Omental fat pad (tissue), 4 donors: ENCODE data around the gene CCDC107. TPM values are rescaled to one million over a fixed set of nuclear protein-coding genes. Genes with fewer than 3 reads are reported as not detected.

ENCODE experiments used
- ATAC-seq: fragments of 150-250 bp; one replicate; pipeline ENCODE4 v1.9.1; 2016; ENCODE audit warnings: mild to moderate bottlenecking, moderate library complexity; ENCODE audit not compliant: low FRiP score
- DNase-seq: peaks from one replicate; pipeline ENCODE4 v3.0.0-alpha.2; 2019; ENCODE audit warnings: low spot score
- total RNA-seq, 4 donors: library from RNA; depleted of rRNA; stranded (reverse); fragments of >200 nt; gene quantifications; one replicate each; pipeline ENCODE4 v1.1.0, GENCODE V29; 2016
- TF ChIP-seq, protein P1 (sequence below), 3 donors: fragments of 450-650 bp; IDR thresholded peaks; one replicate each; pipeline ENCODE4 v1.5.1; 2016 to 2017; ENCODE audit warnings: antibody characterized with exemption in 3 of 3, mild to moderate bottlenecking in 3 of 3, moderate library complexity in 2 of 3

CCDC107 gene
- total RNA-seq, 4 donors from 2014 or later, result 35.8 to 108 (median 52.5) TPM

DNA sequence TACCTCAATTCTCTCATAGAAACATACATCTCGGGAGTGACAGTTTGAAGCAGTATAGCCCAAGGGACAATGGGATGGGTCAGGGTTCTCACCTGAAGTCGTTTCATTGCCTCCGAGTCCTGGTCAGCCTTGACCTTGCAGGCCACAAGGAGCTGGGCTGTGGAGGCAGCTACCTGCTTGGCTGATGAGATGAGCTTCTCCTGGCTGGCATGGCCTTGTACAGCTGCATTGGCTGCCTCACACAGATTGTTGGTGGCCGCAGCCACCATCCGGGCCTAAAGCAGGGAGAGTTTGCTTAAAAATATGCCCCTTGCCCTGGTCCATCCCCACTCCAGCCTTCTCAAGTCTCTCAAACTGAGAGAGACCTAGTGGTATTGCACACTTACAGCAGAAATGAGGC is 40.1 kb downstream of the CCDC107 start:
- DNase-seq (no peak), ATAC-seq (no peak)
- TF ChIP-seq, protein P1, sequence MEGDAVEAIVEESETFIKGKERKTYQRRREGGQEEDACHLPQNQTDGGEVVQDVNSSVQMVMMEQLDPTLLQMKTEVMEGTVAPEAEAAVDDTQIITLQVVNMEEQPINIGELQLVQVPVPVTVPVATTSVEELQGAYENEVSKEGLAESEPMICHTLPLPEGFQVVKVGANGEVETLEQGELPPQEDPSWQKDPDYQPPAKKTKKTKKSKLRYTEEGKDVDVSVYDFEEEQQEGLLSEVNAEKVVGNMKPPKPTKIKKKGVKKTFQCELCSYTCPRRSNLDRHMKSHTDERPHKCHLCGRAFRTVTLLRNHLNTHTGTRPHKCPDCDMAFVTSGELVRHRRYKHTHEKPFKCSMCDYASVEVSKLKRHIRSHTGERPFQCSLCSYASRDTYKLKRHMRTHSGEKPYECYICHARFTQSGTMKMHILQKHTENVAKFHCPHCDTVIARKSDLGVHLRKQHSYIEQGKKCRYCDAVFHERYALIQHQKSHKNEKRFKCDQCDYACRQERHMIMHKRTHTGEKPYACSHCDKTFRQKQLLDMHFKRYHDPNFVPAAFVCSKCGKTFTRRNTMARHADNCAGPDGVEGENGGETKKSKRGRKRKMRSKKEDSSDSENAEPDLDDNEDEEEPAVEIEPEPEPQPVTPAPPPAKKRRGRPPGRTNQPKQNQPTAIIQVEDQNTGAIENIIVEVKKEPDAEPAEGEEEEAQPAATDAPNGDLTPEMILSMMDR (IDR thresholded peaks at IDR 0.05), result no peak

DNA sequence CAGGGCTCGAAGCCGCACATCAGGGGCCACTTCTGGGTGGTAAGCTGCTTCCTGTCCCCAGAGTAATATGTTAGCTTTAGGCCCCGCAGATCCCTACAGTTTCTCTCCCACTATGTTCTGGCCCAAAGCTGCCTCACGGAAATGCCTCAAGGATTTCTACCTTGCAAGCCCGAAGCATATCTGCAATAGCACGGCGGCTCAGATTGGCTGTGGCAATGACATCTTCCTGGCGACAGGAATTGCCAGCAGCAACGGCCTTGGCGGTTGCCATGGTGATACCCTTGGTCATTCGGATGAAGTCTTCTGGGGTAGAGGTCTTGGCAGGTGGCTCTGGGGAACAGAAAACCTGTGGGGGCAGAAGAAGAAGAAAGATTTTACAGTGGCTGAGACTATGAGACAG is 41.9 kb downstream of the CCDC107 start:
- ATAC-seq (no peak), DNase-seq (no peak)
- TF ChIP-seq, protein P1 (IDR thresholded peaks at IDR 0.05), result no peak

DNA sequence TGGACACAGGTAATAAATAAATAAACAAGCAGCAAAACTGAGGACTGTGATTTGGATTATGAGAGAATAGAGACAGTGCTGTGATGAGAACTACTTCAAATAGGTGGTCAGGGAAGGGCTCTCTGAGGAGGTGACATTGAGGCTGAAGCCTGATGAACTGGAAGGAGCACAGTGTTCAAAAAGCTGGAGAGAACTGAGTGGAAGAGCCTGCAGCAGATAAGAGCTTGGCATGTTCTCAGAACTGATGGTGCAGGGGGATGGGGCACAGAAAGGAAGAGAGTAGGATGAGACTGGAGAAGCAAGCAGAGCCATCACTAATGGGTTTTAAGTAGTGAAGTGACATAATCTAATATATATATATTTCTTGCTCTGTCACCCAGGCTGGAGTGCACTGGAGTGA is 42.9 kb downstream of the CCDC107 start:
- TF ChIP-seq, protein P1 (IDR thresholded peaks at IDR 0.05), result no peak
- ATAC-seq (no peak), DNase-seq (no peak)

DNA sequence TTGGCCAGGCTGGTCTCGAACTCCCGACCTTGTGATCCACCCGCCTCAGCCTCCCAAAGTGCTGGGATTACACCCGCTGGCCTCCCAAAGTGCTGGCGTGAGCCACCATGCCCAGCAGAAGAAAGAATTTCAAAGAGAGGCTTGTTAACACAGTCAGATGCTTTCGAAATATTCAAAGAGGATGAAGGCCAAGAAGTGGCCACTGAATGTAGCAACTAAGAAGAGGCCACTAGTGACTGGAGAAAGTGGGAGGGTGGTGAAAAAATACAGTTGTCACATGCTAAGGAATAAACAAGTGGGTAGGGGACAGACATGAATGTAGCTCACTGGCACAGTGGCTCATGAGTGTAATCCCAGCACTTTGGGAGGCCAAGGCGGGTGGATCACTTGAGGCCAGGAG is 44.6 kb downstream of the CCDC107 start:
- ATAC-seq, result no peak
- no peak for DNase-seq
- TF ChIP-seq, protein P1 (IDR thresholded peaks at IDR 0.05), result no peak

DNA sequence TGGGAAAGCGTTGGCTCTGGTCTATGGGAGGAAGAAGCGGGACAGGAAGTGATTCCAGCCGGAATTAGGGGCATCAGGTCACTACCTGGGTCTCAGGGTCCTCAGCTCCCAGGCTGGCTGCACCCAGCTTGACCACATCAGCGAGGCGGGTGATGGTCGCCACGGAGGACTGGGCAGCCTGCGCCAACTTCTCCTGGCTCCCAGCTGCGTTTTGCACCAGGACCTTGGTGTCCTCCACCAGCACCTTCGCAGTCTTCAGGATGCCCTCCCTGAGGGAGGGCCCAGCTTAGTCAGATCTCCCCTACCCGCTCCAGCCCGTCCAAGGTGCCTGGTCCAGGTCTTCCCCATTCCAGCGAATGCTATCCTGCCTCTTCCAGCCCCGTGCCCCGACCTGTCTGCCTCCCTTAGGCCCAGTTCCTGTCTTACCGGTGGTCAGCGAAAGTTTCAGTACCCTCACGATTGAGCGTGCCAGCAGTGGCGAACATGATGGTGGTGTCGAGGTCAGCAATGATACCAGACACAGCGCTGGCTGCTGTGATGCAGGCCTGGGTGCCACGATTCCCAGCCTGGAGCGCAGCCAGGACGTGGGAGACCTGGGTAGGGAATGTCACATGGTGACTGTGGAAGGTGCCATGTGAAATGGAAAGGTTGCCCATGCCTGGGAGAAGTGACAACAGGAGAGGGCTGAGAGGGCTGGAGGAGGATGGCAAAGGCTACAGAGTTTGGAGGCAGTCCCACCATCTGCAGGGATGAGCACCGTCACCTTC is 46.0 kb downstream of the CCDC107 start:
- ATAC-seq, result no peak
- TF ChIP-seq, protein P1 (IDR thresholded peaks at IDR 0.05), result no peak
- no peak for DNase-seq

DNA sequence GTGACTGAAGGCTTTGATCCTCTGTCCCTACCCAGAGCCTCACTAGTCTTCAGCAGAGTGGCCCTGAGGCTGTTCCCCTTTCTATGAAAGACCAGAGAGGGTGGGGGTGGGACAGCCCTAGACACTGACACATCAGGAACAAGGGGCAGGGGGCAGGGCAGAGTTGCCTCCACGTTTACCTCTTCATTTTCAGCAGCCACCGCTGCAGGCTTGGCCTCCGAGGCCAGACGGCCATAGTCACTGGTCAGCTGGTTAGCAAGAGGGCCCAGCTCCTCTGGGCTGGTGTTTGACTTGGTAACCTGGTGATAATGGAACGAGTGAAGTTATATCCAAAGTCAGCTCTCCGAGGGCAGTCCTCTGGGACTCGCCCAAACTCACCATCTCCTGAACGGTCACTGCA is 47.3 kb downstream of the CCDC107 start:
- ATAC-seq, result no peak
- no peak for DNase-seq
- TF ChIP-seq, protein P1 (IDR thresholded peaks at IDR 0.05), result no peak

DNA sequence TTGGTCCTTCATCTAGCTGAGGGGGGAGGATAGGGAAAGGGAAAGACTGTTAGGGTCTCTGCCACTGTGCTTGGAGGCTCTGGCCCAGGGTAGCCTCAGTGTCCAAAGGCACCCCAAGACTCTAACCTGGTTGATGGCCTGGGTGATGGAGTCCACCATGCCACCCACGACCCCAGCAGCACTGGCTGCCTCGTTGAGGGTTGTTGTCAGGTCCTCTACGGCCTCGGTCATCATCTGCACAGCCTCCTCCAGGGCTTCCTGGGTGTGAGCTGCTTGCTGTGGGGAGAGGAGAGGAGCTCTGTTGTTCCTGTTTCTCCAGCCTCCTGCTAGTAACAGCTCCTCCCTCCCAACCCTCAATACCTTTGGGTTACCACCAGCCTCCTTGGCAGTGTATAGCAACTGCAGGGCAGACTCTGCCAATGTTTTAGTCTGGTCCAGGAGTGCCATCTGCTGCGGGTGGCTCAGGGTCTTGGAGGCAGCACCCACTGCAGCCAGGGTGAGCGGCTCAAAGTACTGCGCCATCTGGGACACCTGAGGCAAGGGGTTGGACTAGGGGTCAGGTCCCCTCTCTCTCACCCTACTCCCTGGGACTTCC is 47.8 kb downstream of the CCDC107 start:
- ATAC-seq (no peak), DNase-seq (no peak)
- TF ChIP-seq, protein P1 (IDR thresholded peaks at IDR 0.05), result no peak
